CMK (cell line): Measurements from ENCODE around the gene PGAM1.
A peak's percentile ranks its signal among the peaks of the same experiment; 100 is the strongest.
"Not testable (repeated sequence)": the region's sequence is repeated elsewhere in the genome, so short reads cannot be mapped to it uniquely, and the experiment has no call there.

Experiments used
- DNase-seq: peaks from one replicate; pipeline ENCODE4 v3.0.0-alpha.2; 2010; ENCODE audit warnings: low read depth

The PGAM1 gene

DNA sequence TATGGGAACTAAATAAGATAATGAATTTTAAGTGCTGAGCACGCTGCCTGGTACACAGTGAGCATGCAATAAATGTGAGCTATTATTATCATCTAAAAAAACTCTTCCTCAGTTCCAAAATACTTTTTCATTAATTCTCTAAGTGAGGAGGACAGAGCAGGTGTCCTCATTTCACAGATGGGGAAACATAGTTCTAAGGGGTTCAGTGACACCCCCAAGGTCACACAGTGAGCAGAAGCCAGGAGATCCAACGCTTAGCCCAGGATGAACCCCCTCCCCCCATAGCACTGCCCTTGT is 18.1 kb upstream of the PGAM1 start:
- no peak for DNase-seq

GRCh38 chr10:97408496-97408992 is 17.4 kb upstream of the PGAM1 start:
- no peak for DNase-seq

DNA sequence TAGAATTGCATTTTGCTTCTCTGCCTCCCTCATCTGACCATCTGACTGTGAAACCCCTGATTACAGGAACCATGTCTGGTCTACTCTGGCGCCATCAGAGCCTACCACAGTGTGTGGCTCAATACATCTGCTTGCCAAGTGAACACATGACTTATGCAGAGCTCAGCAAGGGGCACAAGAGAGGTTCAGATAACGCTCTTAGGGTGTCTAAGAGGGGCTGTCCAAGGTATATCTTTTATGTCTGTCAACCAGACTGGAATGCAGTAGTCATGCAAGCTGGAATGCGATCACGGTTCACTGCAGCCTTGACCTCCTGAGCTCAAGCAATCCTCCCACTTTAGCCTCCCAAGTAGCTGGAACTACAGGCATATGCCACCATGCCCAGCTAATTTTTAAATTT is 14.6 kb upstream of the PGAM1 start:
- DNase-seq, result no peak

GRCh38 chr10:97412891-97413304 is 13.1 kb upstream of the PGAM1 start:
- DNase-seq, result no peak

- no peak for DNase-seq
These were observed 9.4 kb upstream of the PGAM1 start for GRCh38 chr10:97416565-97416964.

DNA sequence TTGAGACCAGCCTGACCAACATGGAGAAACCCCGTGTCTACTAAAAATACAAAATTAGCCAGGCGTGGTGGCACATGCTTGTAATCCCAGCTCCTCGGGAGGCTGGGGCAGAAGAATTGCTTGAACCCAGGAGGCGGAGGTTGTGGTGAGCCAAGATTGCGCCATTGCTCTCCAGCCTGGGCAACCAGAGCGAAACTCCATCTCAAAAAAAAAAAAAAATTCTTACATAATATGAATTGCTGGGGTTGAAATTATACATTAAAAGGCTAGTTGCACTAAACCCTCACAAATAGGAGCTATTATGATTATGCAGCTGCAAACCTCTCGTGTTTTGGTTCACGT is 2.3 kb upstream of the PGAM1 start:
- not testable (repeated sequence) for DNase-seq

DNA sequence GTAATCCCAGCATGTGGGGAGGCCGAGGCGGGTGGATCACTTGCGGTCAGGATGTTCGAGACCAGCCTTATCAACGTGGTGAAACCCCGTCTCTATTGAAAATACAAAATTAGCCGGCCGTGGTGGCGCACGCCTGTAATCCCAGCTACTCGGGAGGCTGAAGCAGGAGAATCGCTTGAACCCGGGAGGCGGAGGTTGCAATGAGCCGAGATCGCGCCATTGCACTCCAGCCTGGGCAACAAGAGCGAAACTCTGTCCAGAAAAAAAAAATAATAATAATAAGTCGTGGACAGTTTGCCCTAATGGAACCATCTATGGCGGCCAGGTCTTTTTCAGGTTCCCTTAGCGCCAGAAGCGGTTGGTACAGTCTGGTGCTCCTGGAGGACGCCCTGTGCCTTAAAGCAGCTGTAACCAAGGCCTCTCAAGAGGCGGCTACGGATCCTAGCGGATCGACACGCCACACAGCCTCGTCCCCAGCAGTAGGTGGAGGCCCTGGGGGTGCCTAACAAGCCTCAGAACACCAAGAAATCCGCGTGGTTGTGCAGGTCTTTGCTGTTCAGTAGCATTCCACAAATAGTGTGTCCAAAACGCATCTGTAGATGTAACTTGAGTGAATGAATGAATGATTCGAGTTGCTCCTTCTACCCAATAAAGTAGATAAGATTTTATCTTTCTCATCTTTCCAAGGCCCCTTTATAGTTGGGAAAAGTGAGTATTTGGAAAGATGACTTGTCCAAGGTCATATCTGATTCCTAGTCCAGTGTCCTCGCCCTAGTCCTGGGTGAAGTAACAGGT is 982 bp downstream of the PGAM1 start:
- no peak for DNase-seq

DNA sequence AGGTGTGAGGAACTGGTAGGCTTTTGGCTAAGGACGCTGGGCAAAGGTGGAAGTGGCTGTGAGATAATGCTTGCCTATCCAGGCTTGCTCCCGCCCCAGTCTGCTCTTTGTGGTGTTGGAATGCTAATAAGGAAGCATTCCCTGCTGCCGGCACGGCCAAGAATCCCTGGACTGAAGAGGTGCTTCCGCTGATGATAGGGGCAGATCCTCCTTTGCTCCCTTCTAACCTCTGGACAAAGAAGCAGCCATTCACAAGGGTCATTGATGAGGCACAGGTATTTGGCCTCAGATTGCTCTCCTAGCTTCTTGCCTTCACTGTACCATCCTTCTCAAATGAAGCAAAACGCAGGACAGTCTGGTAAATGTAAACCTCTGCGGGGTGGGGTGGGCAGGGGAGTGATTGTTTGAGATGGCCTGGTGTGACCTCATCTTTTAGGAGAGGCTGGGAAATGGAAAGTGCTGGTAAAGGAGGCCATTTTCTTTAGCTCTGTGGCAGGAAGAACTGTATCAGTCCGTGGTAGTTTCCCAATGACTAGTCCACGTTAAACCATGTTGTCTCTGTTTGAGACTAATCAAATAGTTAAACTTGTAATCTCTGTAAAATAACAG is 1.7 kb downstream of the PGAM1 start:
- no peak for DNase-seq

- no peak for DNase-seq
These were observed 2.6 kb downstream of the PGAM1 start for GRCh38 chr10:97428572-97428981.

GRCh38 chr10:97434055-97434454 is 8.1 kb downstream of the PGAM1 start:
- no peak for DNase-seq

DNA sequence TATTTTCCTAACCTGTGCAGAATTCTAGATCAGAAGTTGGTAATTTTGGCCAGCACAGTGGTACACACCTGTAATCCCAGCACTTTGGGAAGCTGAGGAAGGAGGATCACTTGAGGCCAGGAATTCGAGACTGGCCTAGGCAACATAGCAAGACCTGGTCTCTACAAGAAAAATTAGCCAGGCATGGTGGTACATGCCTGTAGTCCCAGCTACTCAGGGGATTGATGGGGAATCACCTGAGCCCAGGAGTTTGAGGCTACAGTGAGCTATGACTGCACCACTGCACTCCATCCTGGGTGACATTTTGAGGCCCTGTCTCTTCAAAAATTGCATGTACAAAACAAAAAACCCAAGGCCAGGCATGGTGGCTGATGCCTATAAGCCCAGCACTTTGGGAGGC is 8.6 kb downstream of the PGAM1 start:
- no peak for DNase-seq

GRCh38 chr10:97435211-97435610 is 9.2 kb downstream of the PGAM1 start:
- no peak for DNase-seq

DNA sequence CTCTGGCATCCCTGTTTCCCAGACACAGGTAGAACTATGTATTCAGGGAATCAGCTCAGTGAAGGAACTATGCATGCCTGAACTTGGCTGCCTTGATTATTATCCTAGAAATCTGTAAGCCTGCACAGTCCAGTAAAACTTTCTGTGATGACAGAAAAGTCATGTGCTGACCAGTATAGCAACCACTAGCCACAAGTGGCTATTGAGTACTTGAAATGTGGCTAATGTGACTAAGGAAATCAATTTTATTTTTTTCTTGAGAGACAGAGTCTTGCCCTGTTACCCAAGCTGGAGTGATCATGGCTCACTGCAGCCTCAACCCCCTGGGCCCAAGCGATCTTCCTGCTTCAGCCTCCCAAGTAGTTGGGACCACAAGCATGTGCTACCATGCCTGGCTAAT is 16.3 kb downstream of the PGAM1 start:
- DNase-seq, result no peak

DNA sequence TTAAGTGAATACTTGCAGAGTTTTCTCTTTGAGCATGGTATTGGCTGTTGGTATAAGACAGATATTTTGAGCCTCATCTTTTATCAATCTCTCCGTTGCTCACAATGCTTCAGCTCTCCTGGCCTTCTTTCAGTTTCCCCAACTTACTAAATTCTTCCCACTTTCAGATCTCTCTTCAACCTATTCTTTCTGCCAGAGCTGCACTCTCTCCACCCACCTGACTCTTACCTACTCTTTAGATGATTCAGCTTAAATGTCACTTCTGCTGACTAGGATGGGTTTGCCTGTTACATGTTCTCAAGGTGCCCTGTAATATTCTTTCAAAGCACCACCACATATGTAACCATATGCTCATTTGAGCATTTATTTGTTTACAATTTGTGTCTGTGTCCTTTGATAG is 18.2 kb downstream of the PGAM1 start:
- no peak for DNase-seq

DNA sequence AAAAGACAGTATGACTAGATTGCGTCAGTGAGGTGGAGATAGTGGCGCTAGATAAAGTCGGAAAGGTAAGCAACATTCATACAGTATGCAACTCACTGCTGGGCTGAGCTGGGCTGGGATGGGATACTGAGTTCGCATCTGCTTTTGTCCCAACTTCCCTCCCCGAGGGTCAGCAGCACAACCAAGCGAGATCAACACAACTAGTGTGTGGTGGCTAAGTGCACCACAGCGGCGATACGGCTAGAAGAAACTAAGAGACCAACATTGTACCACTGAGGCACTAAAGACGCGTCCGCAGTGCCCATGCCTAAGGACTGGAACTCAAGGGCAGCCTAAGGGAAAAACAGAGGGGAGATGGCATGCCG is 19.3 kb downstream of the PGAM1 start:
- DNase-seq, result no peak

GRCh38 chr10:97445722-97446639 is 20.0 kb downstream of the PGAM1 start, which contains the start of the genes EXOSC1 and ZDHHC16:
Gene EXOSC1 (minus strand): TSS chr10:97446006. CDS start chr10:97445985, 21 bp downstream.
Gene ZDHHC16 (plus strand): TSS chr10:97446175. CDS start chr10:97451676, 5,501 bp downstream.
- DNase-seq, result peak; percentile 88

DNA sequence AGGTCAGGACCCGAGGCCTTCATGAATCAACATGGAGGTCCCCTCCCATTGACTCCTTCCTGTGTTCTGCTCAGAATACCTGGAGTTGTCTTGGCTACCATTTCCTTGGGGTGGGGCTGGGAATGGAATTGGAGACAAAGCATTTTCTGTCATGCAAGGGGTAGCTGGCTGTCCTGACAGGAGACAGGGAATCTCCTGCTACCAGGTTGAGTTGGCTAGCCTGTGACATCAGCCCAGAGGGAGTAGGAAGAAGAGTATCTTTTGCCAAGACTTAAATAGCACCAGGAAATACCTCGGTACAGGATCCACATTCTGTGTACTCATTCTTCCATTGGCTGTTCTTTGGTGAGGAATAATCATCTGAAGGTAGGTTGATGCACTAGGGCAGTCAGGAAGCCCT is 24.8 kb downstream of the PGAM1 start:
- DNase-seq, result no peak

- DNase-seq, result no peak
These were observed 25.6 kb downstream of the PGAM1 start for GRCh38 chr10:97451605-97452004.

- DNase-seq, result no peak
These were observed 26.4 kb downstream of the PGAM1 start for GRCh38 chr10:97452352-97452751.

DNA sequence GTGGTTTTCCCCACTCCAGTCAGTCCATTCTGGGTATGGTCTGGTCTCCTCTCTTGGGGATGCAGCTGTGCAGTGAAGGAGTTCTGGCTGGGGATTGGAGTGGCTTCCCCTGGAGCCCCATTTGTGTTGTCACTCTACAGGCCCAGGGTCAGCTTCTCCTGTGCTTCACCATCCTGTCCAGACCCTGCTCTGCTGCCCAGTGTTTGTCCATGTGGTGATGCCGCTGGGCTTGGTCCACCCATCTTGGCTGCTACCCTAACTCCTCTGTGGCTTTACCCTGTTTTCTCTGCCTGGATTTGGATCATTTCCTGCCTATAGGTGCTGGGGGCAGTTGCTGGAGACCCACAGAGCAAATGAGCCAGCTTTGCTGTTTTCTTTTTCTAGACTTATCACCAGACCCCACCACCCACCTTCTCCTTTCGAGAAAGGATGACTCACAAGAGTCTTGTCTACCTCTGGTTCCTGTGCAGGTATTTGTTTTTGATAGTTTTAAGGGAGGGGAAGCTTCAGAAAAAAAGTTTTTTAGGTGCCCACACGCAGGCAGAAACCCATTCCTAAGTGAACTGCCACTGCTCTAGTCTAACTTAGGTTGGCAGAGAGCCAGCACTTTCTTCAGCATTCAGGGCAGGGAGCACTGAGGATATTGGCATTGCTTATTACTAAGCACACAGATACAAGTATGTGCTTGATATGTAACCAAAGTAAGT is 28.5 kb downstream of the PGAM1 start:
- no peak for DNase-seq

GRCh38 chr10:97456034-97456685 is 30.2 kb downstream of the PGAM1 start:
- no peak for DNase-seq

- DNase-seq, result no peak
These were observed 30.7 kb downstream of the PGAM1 start for GRCh38 chr10:97456686-97457065.
